Spleen (tissue), 7 donors: ENCODE results near the gene TMEM128.

Source experiments
- POLR2A ChIP-seq, 3 donors: fragments of 450-650 bp; IDR thresholded peaks; one replicate each; pipeline ENCODE4 v1.5.1; 2017; ENCODE audit warnings: antibody characterized with exemption in 3 of 3, mild to moderate bottlenecking in 1 of 3
- POLR2AphosphoS5 ChIP-seq, 3 donors: sonication (generic); formaldehyde crosslinking; IDR thresholded peaks; one replicate each; pipeline ENCODE4 v1.5.1; 2017; ENCODE audit warnings: antibody characterized with exemption in 3 of 3
- TF ChIP-seq, protein P1 (sequence below), 11 experiments: fragments of 200-600 bp in 7 of 11; fragments of 450-650 bp in 4 of 11; sonication (generic) in 4 of 11; IDR thresholded peaks in 8 of 11; conservative IDR thresholded peaks in 3 of 11; 1 replicate in 7 of 11; 2 replicates in 4 of 11; pipeline versions ENCODE4 v1.4.0 to v1.8.0; 2016 to 2021; ENCODE audit warnings: antibody characterized with exemption in 11 of 11, inconsistent platforms in 4 of 11, mild to moderate bottlenecking in 1 of 11
- donor health status: DM: no; HTN: no; CAD: no; lungs with moderate emphysema.
- donor health status: DM: no; HTN: no; CAD: no.
- donor health status: DM: no; HTN: no; CAD: no.

DNA sequence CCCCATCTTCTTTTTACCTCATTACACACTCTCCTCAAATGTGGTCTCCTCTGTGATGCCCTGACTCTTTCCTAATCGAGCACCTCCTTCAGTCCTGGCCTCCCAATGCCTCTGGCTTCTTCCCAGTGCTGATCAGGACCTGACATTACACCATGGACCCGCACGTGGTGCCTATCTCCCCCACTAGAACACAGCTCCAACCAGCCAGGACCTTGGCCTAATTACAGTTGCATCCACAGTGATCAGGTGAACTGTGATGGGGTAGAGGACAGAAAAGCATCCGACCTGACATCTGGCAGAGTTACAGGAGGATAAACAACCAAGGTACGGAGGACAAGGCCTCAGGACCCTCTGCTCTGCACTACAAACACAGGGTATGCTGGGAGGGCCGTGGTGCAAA, 29.5 kb upstream of the TMEM128 start:
- TF ChIP-seq, protein P1, sequence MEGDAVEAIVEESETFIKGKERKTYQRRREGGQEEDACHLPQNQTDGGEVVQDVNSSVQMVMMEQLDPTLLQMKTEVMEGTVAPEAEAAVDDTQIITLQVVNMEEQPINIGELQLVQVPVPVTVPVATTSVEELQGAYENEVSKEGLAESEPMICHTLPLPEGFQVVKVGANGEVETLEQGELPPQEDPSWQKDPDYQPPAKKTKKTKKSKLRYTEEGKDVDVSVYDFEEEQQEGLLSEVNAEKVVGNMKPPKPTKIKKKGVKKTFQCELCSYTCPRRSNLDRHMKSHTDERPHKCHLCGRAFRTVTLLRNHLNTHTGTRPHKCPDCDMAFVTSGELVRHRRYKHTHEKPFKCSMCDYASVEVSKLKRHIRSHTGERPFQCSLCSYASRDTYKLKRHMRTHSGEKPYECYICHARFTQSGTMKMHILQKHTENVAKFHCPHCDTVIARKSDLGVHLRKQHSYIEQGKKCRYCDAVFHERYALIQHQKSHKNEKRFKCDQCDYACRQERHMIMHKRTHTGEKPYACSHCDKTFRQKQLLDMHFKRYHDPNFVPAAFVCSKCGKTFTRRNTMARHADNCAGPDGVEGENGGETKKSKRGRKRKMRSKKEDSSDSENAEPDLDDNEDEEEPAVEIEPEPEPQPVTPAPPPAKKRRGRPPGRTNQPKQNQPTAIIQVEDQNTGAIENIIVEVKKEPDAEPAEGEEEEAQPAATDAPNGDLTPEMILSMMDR (IDR thresholded peaks at IDR 0.05 in 8 of 11, conservative IDR thresholded peaks at IDR 0.05 in 3 of 11) = no peak
- TF ChIP-seq POLR2AphosphoS5 (IDR thresholded peaks at IDR 0.05) (no peak), POLR2A (IDR thresholded peaks at IDR 0.05) (no peak)
